GM23338 (cell line): ENCODE results near the gene ATG4B.

Source experiments
- CTCF ChIP-seq, 2 experiments: fragments of 200-600 bp in 1 of 2; sonication (generic) in 1 of 2; conservative IDR thresholded peaks; 2 replicates each; pipeline versions ENCODE4 v1.5.1 to v1.6.1; 2016 to 2017; ENCODE audit warnings: antibody characterized with exemption in 2 of 2, low read depth in 2 of 2, mild to moderate bottlenecking in 2 of 2, moderate library complexity in 1 of 2
- EZH2 ChIP-seq: fragments of 200-600 bp; sonication (generic); IDR thresholded peaks from one replicate; pipeline ENCODE4 v1.8.0; 2017; ENCODE audit warnings: antibody characterized with exemption, mild to moderate bottlenecking, low read depth; ENCODE audit not compliant: unreplicated experiment
- EZH2phosphoT487 ChIP-seq: fragments of 200-600 bp; sonication (generic); IDR thresholded peaks from one replicate; pipeline ENCODE4 v1.8.1; 2018; ENCODE audit warnings: antibody characterized with exemption; ENCODE audit not compliant: unreplicated experiment
- POLR2AphosphoS5 ChIP-seq: IDR thresholded peaks from 2 replicates; pipeline ENCODE4 v1.6.1; 2016; ENCODE audit warnings: antibody characterized with exemption, low read depth

GRCh38 chr2:241720099-241720498 is 82.6 kb downstream of the ATG4B start:
- TF ChIP-seq EZH2: no peak
- no peak for TF ChIP-seq POLR2AphosphoS5
- TF ChIP-seq CTCF (conservative IDR thresholded peaks at IDR 0.05; ENCODE audit: low read depth in 2 of 2): no peak
- TF ChIP-seq EZH2phosphoT487: no peak
